ENCODE measurements around the gene B3GALNT1. TPM values are rescaled to one million over a fixed set of nuclear protein-coding genes. Genes with fewer than 3 reads are reported as not detected.

Gene B3GALNT1
- total and polyA plus RNA-seq, 2 donors (not counting 1 experiment from before 2014, with no cell fraction given), result 15.9 to 17.9 TPM

- H3K27me3 ChIP-seq (ENCODE audit: control insufficient read depth, insufficient read depth, low read length), result no peaks in the 10 kb centered on the region
- H4K20me1 ChIP-seq (ENCODE audit: control insufficient read depth, extremely low read depth, insufficient read depth, low read length), result no peaks in the 10 kb centered on the region
- H3K4me3 ChIP-seq (replicated peaks in 1 of 4; ENCODE audit: control extremely low read depth in 1 of 4, insufficient read depth in 1 of 4, low read depth in 3 of 4, low read length in 4 of 4), result no peak overlapping the region
- no peaks in the 10 kb centered on the region for H3K36me3 ChIP-seq (ENCODE audit: control insufficient read depth, insufficient read depth, low read length)
- H3K9ac ChIP-seq (ENCODE audit: insufficient read depth, low read length), result no peak overlapping the region
- H3K27ac ChIP-seq (ENCODE audit: insufficient read depth, low read length), result no peak overlapping the region
- TF ChIP-seq EZH2 (IDR thresholded peaks at IDR 0.05; ENCODE audit: low read length, missing control alignments) (no peak), CTCF (conservative IDR thresholded peaks at IDR 0.05 in 1 of 2, IDR thresholded peaks at IDR 0.05 in 1 of 2; ENCODE audit: low read depth in 1 of 2, low read length in 2 of 2) (no peak)
- DNase-seq (ENCODE audit: low read depth in 2 of 2), result peak; percentile 71 to 82
- no peaks in the 10 kb centered on the region for H3K79me2 ChIP-seq (ENCODE audit: control insufficient read depth, insufficient read depth, low read length)
- H2AFZ ChIP-seq (ENCODE audit: low read length), result no peak overlapping the region
- H3K4me1 ChIP-seq (ENCODE audit: control insufficient read depth, extremely low read depth, insufficient read depth, low read length), result peaks cover 3% of the 10 kb centered on the region
- no peak overlapping the region for H3K4me2 ChIP-seq (ENCODE audit: extremely low read depth, insufficient read depth, low read length)
- H3K9me3 ChIP-seq (ENCODE audit: control insufficient read depth, insufficient read depth, low read depth, low read length), result no peaks in the 10 kb centered on the region
Measured at GRCh38 chr3:161149529-161149928, 44.4 kb upstream of the B3GALNT1 start.

- H3K36me3 ChIP-seq (ENCODE audit: control insufficient read depth, insufficient read depth, low read length), result no peaks in the 10 kb centered on the region
- no peak overlapping the region for H3K27ac ChIP-seq (ENCODE audit: insufficient read depth, low read length)
- peak; percentile 23 to 76 for DNase-seq (ENCODE audit: low read depth in 2 of 2)
- no peak overlapping the region for H2AFZ ChIP-seq (ENCODE audit: low read length)
- H3K79me2 ChIP-seq (ENCODE audit: control insufficient read depth, insufficient read depth, low read length), result no peaks in the 10 kb centered on the region
- H3K9me3 ChIP-seq (ENCODE audit: control insufficient read depth, insufficient read depth, low read depth, low read length), result no peaks in the 10 kb centered on the region
- no peak for TF ChIP-seq EZH2 (IDR thresholded peaks at IDR 0.05; ENCODE audit: low read length, missing control alignments)
- TF ChIP-seq CTCF (conservative IDR thresholded peaks at IDR 0.05 in 1 of 2, IDR thresholded peaks at IDR 0.05 in 1 of 2; ENCODE audit: low read depth in 1 of 2, low read length in 2 of 2), result no peak
- no peak overlapping the region for H3K4me3 ChIP-seq (replicated peaks in 1 of 4; ENCODE audit: control extremely low read depth in 1 of 4, insufficient read depth in 1 of 4, low read depth in 3 of 4, low read length in 4 of 4)
- H3K4me2 ChIP-seq (ENCODE audit: extremely low read depth, insufficient read depth, low read length), result no peak overlapping the region
- peaks cover 3% of the 10 kb centered on the region for H3K4me1 ChIP-seq (ENCODE audit: control insufficient read depth, extremely low read depth, insufficient read depth, low read length)
- no peaks in the 10 kb centered on the region for H4K20me1 ChIP-seq (ENCODE audit: control insufficient read depth, extremely low read depth, insufficient read depth, low read length)
- no peaks in the 10 kb centered on the region for H3K27me3 ChIP-seq (ENCODE audit: control insufficient read depth, insufficient read depth, low read length)
- no peak overlapping the region for H3K9ac ChIP-seq (ENCODE audit: insufficient read depth, low read length)
Measured at GRCh38 chr3:161148832-161149475, 43.8 kb upstream of the B3GALNT1 start.

- Histone ChIP-seq H3K4me2 (ENCODE audit: extremely low read depth, insufficient read depth, low read length) (no peak overlapping the region), H3K9ac (ENCODE audit: insufficient read depth, low read length) (no peak overlapping the region), H2AFZ (ENCODE audit: low read length) (no peak overlapping the region), H3K9me3 (ENCODE audit: control insufficient read depth, insufficient read depth, low read depth, low read length) (no peaks in the 10 kb centered on the region), H3K79me2 (ENCODE audit: control insufficient read depth, insufficient read depth, low read length) (no peaks in the 10 kb centered on the region), H3K27me3 (ENCODE audit: control insufficient read depth, insufficient read depth, low read length) (no peaks in the 10 kb centered on the region), H3K27ac (ENCODE audit: insufficient read depth, low read length) (no peak overlapping the region), H3K4me1 (ENCODE audit: control insufficient read depth, extremely low read depth, insufficient read depth, low read length) (peaks cover 2% of the 10 kb centered on the region), H3K36me3 (ENCODE audit: control insufficient read depth, insufficient read depth, low read length) (no peaks in the 10 kb centered on the region), H4K20me1 (ENCODE audit: control insufficient read depth, extremely low read depth, insufficient read depth, low read length) (no peaks in the 10 kb centered on the region), H3K4me3 (replicated peaks in 1 of 4; ENCODE audit: control extremely low read depth in 1 of 4, insufficient read depth in 1 of 4, low read depth in 3 of 4, low read length in 4 of 4) (no peak overlapping the region)
- TF ChIP-seq CTCF (conservative IDR thresholded peaks at IDR 0.05 in 1 of 2, IDR thresholded peaks at IDR 0.05 in 1 of 2; ENCODE audit: low read depth in 1 of 2, low read length in 2 of 2), result no peak
- TF ChIP-seq EZH2 (IDR thresholded peaks at IDR 0.05; ENCODE audit: low read length, missing control alignments), result no peak
- peak; percentile 57 to 80 for DNase-seq (ENCODE audit: low read depth in 2 of 2)
Measured at GRCh38 chr3:161142486-161142885, 37.3 kb upstream of the B3GALNT1 start.
